H1 (cell line): ENCODE data around the gene TMCC3.

Source experiments
- POLR2A ChIP-seq, 2 experiments: IDR thresholded peaks; 1 replicate in 1 of 2; 2 replicates in 1 of 2; pipeline ENCODE4 v1.6.1; 2011; ENCODE audit warnings: low read depth in 2 of 2, low read length in 2 of 2, mild to moderate bottlenecking in 2 of 2; ENCODE audit errors: control extremely low read depth in 1 of 2
- SP1 ChIP-seq: IDR thresholded peaks from 2 replicates; pipeline ENCODE4 v1.6.1; 2011; ENCODE audit warnings: low read depth, low read length
- TF ChIP-seq, protein P1 (sequence below), 3 experiments: IDR thresholded peaks; 1 replicate in 2 of 3; 2 replicates in 1 of 3; pipeline versions ENCODE4 v1.5.1 to v1.6.1; 2011; ENCODE audit warnings: low read length in 3 of 3, mild to moderate bottlenecking in 3 of 3, inconsistent platforms in 2 of 3, low read depth in 1 of 3, moderate library complexity in 1 of 3; ENCODE audit not compliant: insufficient read depth in 1 of 3; ENCODE audit errors: control extremely low read depth in 1 of 3

GRCh38 chr12:94678379-94678778 lies 28.0 kb upstream of the TMCC3 start:
- no peak for TF ChIP-seq SP1
- TF ChIP-seq, protein P1, sequence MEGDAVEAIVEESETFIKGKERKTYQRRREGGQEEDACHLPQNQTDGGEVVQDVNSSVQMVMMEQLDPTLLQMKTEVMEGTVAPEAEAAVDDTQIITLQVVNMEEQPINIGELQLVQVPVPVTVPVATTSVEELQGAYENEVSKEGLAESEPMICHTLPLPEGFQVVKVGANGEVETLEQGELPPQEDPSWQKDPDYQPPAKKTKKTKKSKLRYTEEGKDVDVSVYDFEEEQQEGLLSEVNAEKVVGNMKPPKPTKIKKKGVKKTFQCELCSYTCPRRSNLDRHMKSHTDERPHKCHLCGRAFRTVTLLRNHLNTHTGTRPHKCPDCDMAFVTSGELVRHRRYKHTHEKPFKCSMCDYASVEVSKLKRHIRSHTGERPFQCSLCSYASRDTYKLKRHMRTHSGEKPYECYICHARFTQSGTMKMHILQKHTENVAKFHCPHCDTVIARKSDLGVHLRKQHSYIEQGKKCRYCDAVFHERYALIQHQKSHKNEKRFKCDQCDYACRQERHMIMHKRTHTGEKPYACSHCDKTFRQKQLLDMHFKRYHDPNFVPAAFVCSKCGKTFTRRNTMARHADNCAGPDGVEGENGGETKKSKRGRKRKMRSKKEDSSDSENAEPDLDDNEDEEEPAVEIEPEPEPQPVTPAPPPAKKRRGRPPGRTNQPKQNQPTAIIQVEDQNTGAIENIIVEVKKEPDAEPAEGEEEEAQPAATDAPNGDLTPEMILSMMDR (IDR thresholded peaks at IDR 0.05; ENCODE audit: control extremely low read depth in 1 of 3, insufficient read depth in 1 of 3, low read depth in 1 of 3, low read length in 3 of 3), result no peak
- TF ChIP-seq POLR2A (IDR thresholded peaks at IDR 0.05; ENCODE audit: control extremely low read depth in 1 of 2, low read depth in 2 of 2, low read length in 2 of 2), result no peak
